Placental pericyte (primary cell): ENCODE measurements around the gene PNMA6F. TPM values are rescaled to one million over a fixed set of nuclear protein-coding genes. Genes with fewer than 3 reads are reported as not detected.

Experiments used
- small RNA-seq: library from RNA; depleted of rRNA; stranded (forward); fragments of <200 nt; gene quantifications from one replicate; pipeline ENCODE3, GENCODE V24; 2012; ENCODE audit warnings: low replicate concordance
- total RNA-seq: library from RNA; depleted of rRNA; stranded (reverse); fragments of >200 nt; gene quantifications from 2 replicates; pipeline ENCODE4 v1.2.3, GENCODE V29; 2012

PNMA6F gene
- total RNA-seq = not detected in 2 replicates

GRCh38 chrX:153321381-153322124, at the start of gene PNMA6F:
PNMA6F (minus strand) TSS chrX:153321767; CDS start chrX:153320674, 1,093 bp downstream.

GRCh38 chrX:153333821-153334653, 12.5 kb upstream of the PNMA6F start, which contains the start of gene ZNF275:
ZNF275 (plus strand) TSS chrX:153334153; CDS start chrX:153336680, 2,527 bp downstream.

Small RNA genes within 50 kb of the gene (small RNA-seq; reads per million reads assigned to genes)
- gene AC152007.1 = not detected

Other genes with a start within 250 kb of the PNMA6F start
- gene PNMA6A, start 249.3 kb downstream of the PNMA6F start, total RNA-seq = 0.29 and 1.5 TPM in 2 replicates
- not detected in 2 replicates for gene MAGEA1, start 142.5 kb downstream of the PNMA6F start, total RNA-seq
- gene ZNF275, start 12.4 kb upstream of the PNMA6F start, total RNA-seq = 10.1 and 13.5 TPM in 2 replicates
- not detected in 2 replicates for gene PNMA6E, start 79.6 kb upstream of the PNMA6F start, total RNA-seq
- gene ZFP92, start 89.7 kb upstream of the PNMA6F start, total RNA-seq = under 0.01 and 0.44 TPM in 2 replicates
- gene TREX2, start 124.3 kb upstream of the PNMA6F start, total RNA-seq = 0.22 and 2.4 TPM in 2 replicates
- gene HAUS7, start 148.8 kb upstream of the PNMA6F start, total RNA-seq = 8.8 and 26.8 TPM in 2 replicates
- 3.3 and 23.3 TPM in 2 replicates for gene BGN, start 173.2 kb upstream of the PNMA6F start, total RNA-seq
- not detected in 2 replicates for gene ATP2B3, start 195.9 kb upstream of the PNMA6F start, total RNA-seq